Heart left ventricle (tissue), 16 donors: ENCODE measurements around the gene PATJ. TPM values are rescaled to one million over a fixed set of nuclear protein-coding genes. Genes with fewer than 3 reads are reported as not detected.

Source experiments
- ATAC-seq, 4 donors: fragments of 200-7000 bp; cut with Tn5 transposase; one replicate each; pipeline ENCODE4 v1.9.1; 2020 to 2022; ENCODE audit warnings: moderate library complexity in 4 of 4, mild to moderate bottlenecking in 3 of 4, moderate number of reproducible peaks in 1 of 4
- DNase-seq, 5 donors: peaks; one replicate each; pipeline ENCODE4 v3.0.0-alpha.2; 2020
- H3K27ac ChIP-seq, 12 donors: fragments of 200-600 bp; sonication (generic) in 4 of 12; one replicate each; pipeline versions ENCODE4 v1.5.0 to v1.8.0; 2016 to 2022; ENCODE audit warnings: mild to moderate bottlenecking in 2 of 12
- H3K27me3 ChIP-seq, 9 donors: fragments of 200-600 bp; sonication (generic) in 2 of 9; one replicate each; pipeline versions ENCODE4 v1.5.1 to v1.8.0; 2016 to 2022; ENCODE audit warnings: mild to moderate bottlenecking in 3 of 9
- H3K36me3 ChIP-seq, 9 donors: fragments of 200-600 bp; sonication (generic) in 2 of 9; one replicate each; pipeline versions ENCODE4 v1.5.0 to v1.8.0; 2018 to 2022; ENCODE audit warnings: mild to moderate bottlenecking in 2 of 9
- H3K4me1 ChIP-seq, 12 donors: fragments of 200-600 bp; sonication (generic) in 4 of 12; one replicate each; pipeline versions ENCODE4 v1.5.0 to v1.8.0; 2016 to 2022; ENCODE audit warnings: mild to moderate bottlenecking in 3 of 12
- H3K4me3 ChIP-seq, 12 donors: fragments of 200-600 bp; sonication (generic) in 4 of 12; one replicate each; pipeline versions ENCODE4 v1.5.0 to v1.8.0; 2017 to 2022; ENCODE audit warnings: mild to moderate bottlenecking in 9 of 12, moderate library complexity in 4 of 12
- H3K9me3 ChIP-seq, 12 donors: fragments of 200-600 bp; sonication (generic) in 4 of 12; one replicate each; pipeline versions ENCODE4 v1.5.0 to v1.8.0; 2016 to 2022; ENCODE audit warnings: mild to moderate bottlenecking in 1 of 12
- CTCF ChIP-seq, 12 donors: fragments of 200-600 bp; sonication (generic) in 4 of 12; IDR thresholded peaks; one replicate each; pipeline versions ENCODE4 v1.5.0 to v1.8.0; 2018 to 2022; ENCODE audit warnings: antibody characterized with exemption in 12 of 12, mild to moderate bottlenecking in 5 of 12
- POLR2A ChIP-seq, 2 donors: fragments of 450-650 bp; IDR thresholded peaks; one replicate each; pipeline ENCODE4 v1.6.1; 2017; ENCODE audit warnings: antibody characterized with exemption in 2 of 2, mild to moderate bottlenecking in 2 of 2, moderate library complexity in 2 of 2
- WGBS, 4 donors: extraction: QIAGEN DNeasy Blood & Tissue Kit in 2 of 4; methylation state at CpG; one replicate each; pipeline versions ENCODE4 v1.1.5 to v1.1.7; 2013 to 2018; 5-methylcytosine and 5-hydroxymethylcytosine counted together
- intact Hi-C, 10 donors: fragments of 100-400 bp; cut with DNase I; formaldehyde crosslinking; loops; one replicate each; pipeline versions ENCODE4 v1.11.1 to v1.14.2; 2022
- polyA plus RNA-seq, 2 donors: library from polyadenylated mRNA; stranded (reverse); fragments of 200-250 nt; gene quantifications; one replicate each; pipeline ENCODE4 v1.2.3, GENCODE V29; 2013
- total RNA-seq, 9 donors: library from RNA; depleted of rRNA in 2 of 9; stranded (reverse); fragments of >200 nt in 2 of 9; fragmentation: NEBNext Ultra II Directional in 3 of 9; extraction: Animal tissue kit (Norgen Biotek cat#: 25700) in 3 of 9; gene quantifications; one replicate each; pipeline versions ENCODE4 v1.1.0 to v1.2.4, GENCODE V29; 2016 to 2023
- donor health status: ischemic (EF 13 %, LVEDD 7.1; RV severe dilation, severe dysfunction).
- donor health status: healthy with polysubstance abuse.
- donor health status: DM: no; HTN: yes; CAD: no.
- donor health status: DM: no; HTN: no; CAD: no.
- donor health status: ischemic (EF 25% LVEDD 6.9; RV normal size, moderate dysfunction).
- donor health status: ischemic (EF 25% LVEDD 5.7; RV mildly dilated, moderate dysfunction).
- donor health status: healthy.
- donor health status: DM: yes; HTN: yes; CAD: no.
- donor health status: ischemic (EF 35%, LVEDD 5.7; RV mildly dilated, moderate dysfunction).
- donor health status: nonischemic (EF 11% LVEDD 7.7; RV severe dilation, severe dysfunction).
- donor health status: DM: yes; HTN: yes; CAD: no.
- donor health status: PGD.
- donor health status: ischemic (EF 29% LVEDD 5.4; RV normal size, mild dysfunction).
- donor health status: nonischemic (EF 23%, LVEDD 6.1; RV moderate dilation, normal function).

Gene PATJ
- total and polyA plus RNA-seq, 11 donors = 6.6 to 190 (median 105) TPM

- no peak overlapping the region for H3K27ac ChIP-seq
- H3K4me1 ChIP-seq = peaks cover 0 to 17% (median 3%) of the 10 kb centered on the region in 12 donors
- no peak overlapping the region for H3K4me3 ChIP-seq
- H3K27me3 ChIP-seq = no peaks in the 10 kb centered on the region
- 44 to 66% (median 53%) methylated on average over 2 of the region's 2 CpGs for WGBS, 4 donors
- no peaks in the 10 kb centered on the region for H3K9me3 ChIP-seq
- no peak for TF ChIP-seq POLR2A (IDR thresholded peaks at IDR 0.05)
- TF ChIP-seq CTCF (IDR thresholded peaks at IDR 0.05) = no peak
- DNase-seq (no peak), ATAC-seq (no peak)
- H3K36me3 ChIP-seq = peaks cover 0 to 3% (median 0%) of the 10 kb centered on the region in 9 donors
- intact Hi-C loops = no loop called here
Measured at GRCh38 chr1:62040450-62040849, 298.2 kb downstream of the PATJ start.

- no peaks in the 10 kb centered on the region for H3K9me3 ChIP-seq
- no peak overlapping the region for H3K27ac ChIP-seq
- TF ChIP-seq POLR2A (IDR thresholded peaks at IDR 0.05) = no peak
- TF ChIP-seq CTCF (IDR thresholded peaks at IDR 0.05) = no peak
Measured at GRCh38 chr1:62040973-62041372, 298.7 kb downstream of the PATJ start.

GRCh38 chr1:62043154-62043553 lies 300.9 kb downstream of the PATJ start:
- Histone ChIP-seq H3K27me3 (no peaks in the 10 kb centered on the region), H3K36me3 (peaks cover 0 to 3% (median 0%) of the 10 kb centered on the region in 9 donors), H3K9me3 (no peaks in the 10 kb centered on the region), H3K27ac (no peak overlapping the region), H3K4me3 (no peak overlapping the region), H3K4me1 (peaks cover 0 to 19% (median 8%) of the 10 kb centered on the region in 12 donors)
- ATAC-seq (no peak), DNase-seq (no peak)
- intact Hi-C loops = no loop called here
- TF ChIP-seq CTCF (IDR thresholded peaks at IDR 0.05) = no peak
- no peak for TF ChIP-seq POLR2A (IDR thresholded peaks at IDR 0.05)

More at GRCh38 chr1:62040973-62041372, 298.7 kb downstream of the PATJ start:
- H3K36me3 ChIP-seq = peaks cover 0 to 3% (median 0%) of the 10 kb centered on the region in 9 donors
- DNase-seq (no peak), ATAC-seq (no peak)
- no peak overlapping the region for H3K4me3 ChIP-seq
- intact Hi-C loops = no loop called here
- H3K4me1 ChIP-seq = peaks cover 0 to 23% (median 8%) of the 10 kb centered on the region in 12 donors
- no peaks in the 10 kb centered on the region for H3K27me3 ChIP-seq

- TF ChIP-seq CTCF (IDR thresholded peaks at IDR 0.05) = no peak
- TF ChIP-seq POLR2A (IDR thresholded peaks at IDR 0.05) = no peak
- Histone ChIP-seq H3K27ac (peak overlapping the region in 6 of 12 donors; percentile 4 to 50 (median 28)), H3K4me3 (no peak overlapping the region)
Measured at GRCh38 chr1:62045574-62045973, 303.3 kb downstream of the PATJ start.

More at GRCh38 chr1:62045574-62045973, 303.3 kb downstream of the PATJ start:
- no peaks in the 10 kb centered on the region for H3K9me3 ChIP-seq
- H3K27me3 ChIP-seq = no peaks in the 10 kb centered on the region
- ATAC-seq (peak; percentile 47 to 83 (median 62)), DNase-seq (peak in 2 of 5 donors; percentile 36 to 44)
- peaks cover 0 to 1% (median 0%) of the 10 kb centered on the region in 9 donors for H3K36me3 ChIP-seq
- H3K4me1 ChIP-seq = peaks cover 0 to 21% (median 8%) of the 10 kb centered on the region in 12 donors
- intact Hi-C loops = no loop called here
- WGBS, 4 donors = 9 to 14% (median 12%) methylated on average over 6 of the region's 6 CpGs
